Keratinocyte (primary cell): ENCODE data around the gene ZBTB37. TPM values are rescaled to one million over a fixed set of nuclear protein-coding genes. Genes with fewer than 3 reads are reported as not detected.

Source experiments
- DNase-seq: peaks from one replicate; pipeline ENCODE4 v3.0.0-alpha.2; 2011; ENCODE audit warnings: low read depth, missing footprints, low spot score
- FAIRE-seq: peaks from 2 replicates; lab custom pipeline; 2011; peaks lifted over from hg19 to GRCh38; lab: Jason Lieb, UNC
- H2AFZ ChIP-seq: 2 replicates; pipeline ENCODE4 v1.6.0; 2012; ENCODE audit warnings: low read length, control low read depth, inconsistent platforms; ENCODE audit not compliant: control insufficient read depth
- H3K27ac ChIP-seq: 2 replicates; pipeline ENCODE4 v1.5.1; 2011; ENCODE audit warnings: low read length; ENCODE audit not compliant: control insufficient read depth, insufficient read depth
- H3K27me3 ChIP-seq: 3 replicates; pipeline ENCODE4 v1.6.0; 2011; ENCODE audit warnings: low read length; ENCODE audit not compliant: control insufficient read depth, insufficient read depth; ENCODE audit errors: extremely low read depth
- H3K36me3 ChIP-seq, 2 experiments: 2 replicates in 1 of 2; 3 replicates in 1 of 2; pipeline ENCODE4 v1.5.1; 2011; ENCODE audit warnings: low read length in 2 of 2, mild to moderate bottlenecking in 1 of 2; ENCODE audit not compliant: control insufficient read depth in 2 of 2, insufficient read depth in 2 of 2; ENCODE audit errors: extremely low read depth in 1 of 2
- H3K4me1 ChIP-seq: 3 replicates; pipeline ENCODE4 v1.5.1; 2011; ENCODE audit warnings: low read length; ENCODE audit not compliant: control insufficient read depth, insufficient read depth; ENCODE audit errors: extremely low read depth
- H3K4me2 ChIP-seq: 3 replicates; pipeline ENCODE4 v1.6.0; 2011; ENCODE audit warnings: low read depth, low read length; ENCODE audit not compliant: control insufficient read depth, insufficient read depth; ENCODE audit errors: extremely low read depth
- H3K4me3 ChIP-seq, 3 experiments: fragments of 200-600 bp in 1 of 3; sonication (generic) in 1 of 3; 2 replicates in 2 of 3; 3 replicates in 1 of 3; pipeline ENCODE4 v1.5.1; 2011 to 2016; ENCODE audit warnings: low read length in 3 of 3, mild to moderate bottlenecking in 3 of 3, control low read depth in 2 of 3, inconsistent platforms in 1 of 3, low read depth in 1 of 3, mixed read lengths in 1 of 3, mixed run types in 1 of 3, moderate library complexity in 1 of 3; ENCODE audit not compliant: control insufficient read depth in 2 of 3, insufficient read depth in 2 of 3; ENCODE audit errors: extremely low read depth in 1 of 3
- H3K79me2 ChIP-seq: 2 replicates; pipeline ENCODE4 v1.6.0; 2012; ENCODE audit warnings: low read length; ENCODE audit not compliant: control insufficient read depth, insufficient read depth
- H3K9ac ChIP-seq: 3 replicates; pipeline ENCODE4 v1.6.0; 2011; ENCODE audit warnings: low read length; ENCODE audit not compliant: control insufficient read depth, insufficient read depth; ENCODE audit errors: extremely low read depth
- H3K9me1 ChIP-seq: 3 replicates; pipeline ENCODE4 v1.6.0; 2011; ENCODE audit warnings: low read length; ENCODE audit not compliant: control insufficient read depth, insufficient read depth; ENCODE audit errors: extremely low read depth
- H3K9me3 ChIP-seq: 2 replicates; pipeline ENCODE4 v1.5.1; 2012; ENCODE audit warnings: low read depth, low read length; ENCODE audit not compliant: control insufficient read depth
- H4K20me1 ChIP-seq: 3 replicates; pipeline ENCODE4 v1.6.0; 2011; ENCODE audit warnings: low read length; ENCODE audit not compliant: control insufficient read depth, insufficient read depth; ENCODE audit errors: extremely low read depth
- CTCF ChIP-seq, 3 experiments: IDR thresholded peaks in 1 of 3; conservative IDR thresholded peaks in 1 of 3; optimal IDR thresholded peaks in 1 of 3; 2 replicates in 2 of 3; 3 replicates in 1 of 3; pipeline versions ENCODE3 to v1.5.1; 2011; ENCODE audit warnings: low read length in 3 of 3, mild to moderate bottlenecking in 3 of 3, moderate library complexity in 2 of 3, control low read depth in 1 of 3, inconsistent platforms in 1 of 3; ENCODE audit not compliant: insufficient read depth in 2 of 3; ENCODE audit errors: extremely low read depth in 1 of 3
- EZH2 ChIP-seq: IDR thresholded peaks from one replicate; pipeline ENCODE4 v1.6.1; 2012; ENCODE audit warnings: inconsistent platforms, mild to moderate bottlenecking, low read length, moderate library complexity
- dilution Hi-C: fragments of 300-500 bp; cut with MboI; formaldehyde crosslinking; loops from one replicate; pipeline ENCODE4 v1.7.0; 2020; ENCODE audit warnings: low sequenced_read_pairs; ENCODE audit not compliant: extremely low pct_ligation_motif_present
- polyA plus RNA-seq, 5 experiments: library from polyadenylated mRNA; depleted of rRNA in 3 of 5; stranded (reverse) in 3 of 5; stranded (forward) in 1 of 5; unstranded in 1 of 5; fragments of >200 nt; gene quantifications; 1 replicate in 1 of 5; 2 replicates in 3 of 5; 3 replicates in 1 of 5; pipeline versions ENCODE4 v1.2.1 to v1.2.3, GENCODE V29; 2011 to 2012; ENCODE audit warnings: missing spikeins in 2 of 5, low read depth in 1 of 5, low replicate concordance in 1 of 5

Gene ZBTB37
- polyA plus RNA-seq, 1 donor (not counting 4 experiments of a cell fraction or from before 2014, with no cell fraction given): 1.8 TPM

GRCh38 chr1:173900427-173900826, 32.2 kb downstream of the ZBTB37 start:
- no peak for TF ChIP-seq EZH2
- TF ChIP-seq CTCF (optimal IDR thresholded peaks at IDR 0.05 in 1 of 3, IDR thresholded peaks at IDR 0.05 in 1 of 3, conservative IDR thresholded peaks at IDR 0.05 in 1 of 3; ENCODE audit: extremely low read depth in 1 of 3, insufficient read depth in 2 of 3, low read length in 3 of 3): no peak
- H3K27ac ChIP-seq: no peak overlapping the region
- no peak for FAIRE-seq
- no peak for DNase-seq
- no peak overlapping the region for H3K9ac ChIP-seq
- dilution Hi-C loops: no loop called here
- no peaks in the 10 kb centered on the region for H3K9me3 ChIP-seq
- H3K36me3 ChIP-seq: no peaks in the 10 kb centered on the region
- no peaks in the 10 kb centered on the region for H4K20me1 ChIP-seq
- no peak overlapping the region for H3K4me3 ChIP-seq
- no peaks in the 10 kb centered on the region for H3K9me1 ChIP-seq
- H3K27me3 ChIP-seq: no peaks in the 10 kb centered on the region
- H3K79me2 ChIP-seq: no peaks in the 10 kb centered on the region
- H3K4me2 ChIP-seq: no peak overlapping the region
- no peak overlapping the region for H2AFZ ChIP-seq
- no peaks in the 10 kb centered on the region for H3K4me1 ChIP-seq

DNA sequence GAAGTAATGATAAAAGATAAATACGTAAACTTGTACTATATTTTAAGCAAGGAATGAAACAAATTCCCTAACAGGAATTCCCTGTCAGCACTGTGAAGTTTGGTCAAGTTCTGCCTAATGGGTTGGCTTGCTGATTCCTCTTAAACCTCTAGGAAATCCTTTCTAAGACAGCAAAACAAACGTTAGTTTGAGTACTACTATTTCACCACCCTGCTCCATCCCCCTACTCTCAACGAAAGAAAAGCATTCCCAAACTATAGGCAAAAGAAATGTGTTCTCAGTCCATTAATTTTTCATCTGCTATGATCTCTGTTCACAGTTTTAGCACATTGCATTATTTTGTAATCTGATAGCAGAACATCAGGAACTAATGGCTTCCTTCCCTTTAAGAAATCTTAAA, 32.8 kb downstream of the ZBTB37 start:
- Histone ChIP-seq H3K9ac (no peak overlapping the region), H3K27ac (no peak overlapping the region), H3K9me3 (no peaks in the 10 kb centered on the region), H3K9me1 (no peaks in the 10 kb centered on the region), H4K20me1 (no peaks in the 10 kb centered on the region), H2AFZ (no peak overlapping the region), H3K4me2 (no peak overlapping the region), H3K4me3 (no peak overlapping the region), H3K79me2 (no peaks in the 10 kb centered on the region), H3K27me3 (no peaks in the 10 kb centered on the region), H3K36me3 (no peaks in the 10 kb centered on the region), H3K4me1 (no peaks in the 10 kb centered on the region)
- TF ChIP-seq CTCF (optimal IDR thresholded peaks at IDR 0.05 in 1 of 3, IDR thresholded peaks at IDR 0.05 in 1 of 3, conservative IDR thresholded peaks at IDR 0.05 in 1 of 3; ENCODE audit: extremely low read depth in 1 of 3, insufficient read depth in 2 of 3, low read length in 3 of 3): no peak
- no peak for TF ChIP-seq EZH2
- DNase-seq (no peak), FAIRE-seq (no peak)
- dilution Hi-C loops: no loop called here
